GM23248 (cell line): ENCODE measurements around the gene TP53RK.

ENCODE experiments used
- EZH2 ChIP-seq: fragments of 200-600 bp; sonication (generic); IDR thresholded peaks from 2 replicates; pipeline ENCODE4 v1.6.1; 2018; ENCODE audit warnings: antibody characterized with exemption, mild to moderate bottlenecking; ENCODE audit not compliant: insufficient read depth, poor library complexity, severe bottlenecking
- EZH2phosphoT487 ChIP-seq: fragments of 200-600 bp; sonication (generic); IDR thresholded peaks from 2 replicates; pipeline ENCODE4 v1.6.1; 2018; ENCODE audit warnings: antibody characterized with exemption, moderate library complexity, mild to moderate bottlenecking, low read depth; ENCODE audit not compliant: insufficient read depth

DNA sequence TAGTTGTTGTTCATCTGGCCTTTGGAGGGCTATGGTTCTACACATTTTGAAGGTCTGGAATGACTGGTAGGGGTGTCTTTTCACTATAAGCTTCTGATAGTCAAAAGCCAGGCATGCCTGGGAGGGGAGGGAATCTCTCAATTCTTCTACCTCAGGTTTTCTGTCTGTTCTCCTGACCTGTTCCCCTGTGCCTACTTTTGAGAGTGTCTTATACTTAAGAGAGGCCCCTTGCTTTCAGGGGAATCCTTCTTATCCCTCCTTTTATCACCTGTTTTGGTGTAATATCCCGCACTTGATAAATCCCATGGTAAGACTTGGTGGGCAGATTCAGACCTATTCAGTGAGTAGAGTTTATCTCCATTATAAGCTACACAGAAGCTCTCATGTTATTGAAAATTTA is 27.6 kb downstream of the TP53RK start:
- TF ChIP-seq EZH2 (no peak), EZH2phosphoT487 (no peak)
